Articular chondrocyte of knee joint (primary cell): Measurements from ENCODE around the gene MYCT1. TPM values are rescaled to one million over a fixed set of nuclear protein-coding genes. Genes with fewer than 3 reads are reported as not detected.

Source experiments
- total RNA-seq: library from RNA; depleted of rRNA; stranded (reverse); fragments of >200 nt; gene quantifications from 2 replicates; pipeline ENCODE4 v1.2.3, GENCODE V29; 2012

The MYCT1 gene
- 0.13 and 0.32 TPM in 2 replicates for total RNA-seq

GRCh38 chr6:152697634-152698033 lies at the start of gene MYCT1:
MYCT1 (plus strand) TSS chr6:152697897; CDS start chr6:152697903, 6 bp downstream.

GRCh38 chr6:152750694-152751093 lies 53.0 kb downstream of the MYCT1 start, which contains the start of gene VIP:
VIP (plus strand) TSS chr6:152750797; CDS start chr6:152752178, 1,381 bp downstream.

Other genes starting within 250 kb of the MYCT1 start
- gene SYNE1, start 60.5 kb upstream of the MYCT1 start, total RNA-seq, result 241 and 269 TPM in 2 replicates
- gene VIP, start 52.9 kb downstream of the MYCT1 start, total RNA-seq, result not detected in 2 replicates